H9 (cell line): Measurements from ENCODE around the gene PCCA. TPM values are rescaled to one million over a fixed set of nuclear protein-coding genes. Genes with fewer than 3 reads are reported as not detected.

Source experiments
- DNase-seq: peaks from one replicate; pipeline ENCODE4 v3.0.0-alpha.2; 2017
- H2AFZ ChIP-seq: one replicate; pipeline ENCODE4 v1.6.1; 2013; ENCODE audit warnings: mild to moderate bottlenecking, low read length, control low read depth, moderate library complexity
- H2AK5ac ChIP-seq: 2 replicates; pipeline ENCODE4 v1.6.1; 2013; ENCODE audit warnings: low read length, control low read depth, mixed read lengths; ENCODE audit not compliant: insufficient read length
- H2BK120ac ChIP-seq: one replicate; pipeline ENCODE4 v1.6.1; 2013; ENCODE audit warnings: low read depth, mild to moderate bottlenecking, low read length, control low read depth, inconsistent platforms; ENCODE audit not compliant: poor library complexity, severe bottlenecking
- H2BK12ac ChIP-seq: 2 replicates; pipeline ENCODE4 v1.6.1; 2013; ENCODE audit warnings: low read length, control low read depth, mixed read lengths, low read depth; ENCODE audit not compliant: insufficient read length
- H2BK15ac ChIP-seq: 2 replicates; pipeline ENCODE4 v1.6.1; 2013; ENCODE audit warnings: low read depth, low read length, control low read depth
- H2BK20ac ChIP-seq: one replicate; pipeline ENCODE4 v1.6.1; 2013; ENCODE audit warnings: low read depth, mild to moderate bottlenecking, low read length, control low read depth, inconsistent platforms; ENCODE audit not compliant: poor library complexity, severe bottlenecking
- H2BK5ac ChIP-seq: 2 replicates; pipeline ENCODE4 v1.6.1; 2013; ENCODE audit warnings: low read length, control low read depth, mixed read lengths; ENCODE audit not compliant: insufficient read length
- H3K14ac ChIP-seq: 2 replicates; pipeline ENCODE4 v1.6.1; 2013; ENCODE audit warnings: low read length, control low read depth; ENCODE audit not compliant: insufficient read depth
- H3K18ac ChIP-seq: 2 replicates; pipeline ENCODE4 v1.6.1; 2013; ENCODE audit warnings: low read depth, mild to moderate bottlenecking, mixed read lengths, low read length, control low read depth; ENCODE audit not compliant: insufficient read length
- H3K23ac ChIP-seq: 2 replicates; pipeline ENCODE4 v1.6.1; 2013; ENCODE audit warnings: low read length, control low read depth, mixed read lengths, low read depth; ENCODE audit not compliant: insufficient read length
- H3K23me2 ChIP-seq: 2 replicates; pipeline ENCODE4 v1.6.1; 2013; ENCODE audit warnings: low read depth, mild to moderate bottlenecking, mixed read lengths, low read length, control low read depth; ENCODE audit not compliant: insufficient read length, poor library complexity, severe bottlenecking
- H3K27ac ChIP-seq: 2 replicates; pipeline ENCODE4 v1.5.1; 2013; ENCODE audit warnings: low read length, control low read depth, mixed read lengths, low read depth; ENCODE audit not compliant: insufficient read length
- H3K27me3 ChIP-seq: 2 replicates; pipeline ENCODE4 v1.6.1; 2013; ENCODE audit warnings: low read length, control low read depth, inconsistent platforms; ENCODE audit not compliant: insufficient read depth
- H3K4ac ChIP-seq: 2 replicates; pipeline ENCODE4 v1.6.1; 2013; ENCODE audit warnings: low read depth, mild to moderate bottlenecking, control low read depth, inconsistent platforms, low read length, moderate library complexity
- H3K4me1 ChIP-seq: 2 replicates; pipeline ENCODE4 v1.6.1; 2013; ENCODE audit warnings: low read length, control low read depth, inconsistent platforms; ENCODE audit not compliant: insufficient read depth
- H3K4me2 ChIP-seq: 2 replicates; pipeline ENCODE4 v1.6.1; 2013; ENCODE audit warnings: low read length, control low read depth, mixed read lengths; ENCODE audit not compliant: insufficient read length, insufficient read depth
- H3K56ac ChIP-seq: 2 replicates; pipeline ENCODE4 v1.6.1; 2013; ENCODE audit warnings: low read depth, mild to moderate bottlenecking, mixed read lengths, low read length, control low read depth; ENCODE audit not compliant: insufficient read length
- H3K79me1 ChIP-seq: 2 replicates; pipeline ENCODE4 v1.6.1; 2013; ENCODE audit warnings: low read depth, mild to moderate bottlenecking, moderate library complexity, low read length, control low read depth, inconsistent platforms; ENCODE audit not compliant: insufficient read depth, poor library complexity, severe bottlenecking
- H3K79me2 ChIP-seq: 2 replicates; pipeline ENCODE4 v1.6.1; 2013; ENCODE audit warnings: low read length, control low read depth, inconsistent platforms; ENCODE audit not compliant: insufficient read depth
- H3K9ac ChIP-seq: 2 replicates; pipeline ENCODE4 v1.6.1; 2013; ENCODE audit warnings: low read length, control low read depth, mixed read lengths; ENCODE audit not compliant: insufficient read length; ENCODE audit errors: extremely low read depth
- H3K9me3 ChIP-seq: one replicate; pipeline ENCODE4 v1.6.1; 2013; ENCODE audit warnings: low read depth, low read length, inconsistent platforms; ENCODE audit not compliant: control insufficient read depth
- H3T11ph ChIP-seq: one replicate; pipeline ENCODE4 v1.6.1; 2013; ENCODE audit warnings: mild to moderate bottlenecking, low read length, control low read depth, inconsistent platforms
- H4K20me1 ChIP-seq: one replicate; pipeline ENCODE4 v1.6.1; 2013; ENCODE audit not compliant: control insufficient read depth, insufficient read length, insufficient read depth
- H4K5ac ChIP-seq: 2 replicates; pipeline ENCODE4 v1.6.1; 2013; ENCODE audit warnings: low read depth, mild to moderate bottlenecking, mixed read lengths, low read length, control low read depth; ENCODE audit not compliant: insufficient read length
- H4K8ac ChIP-seq: replicated peaks from 2 replicates; pipeline ENCODE4 v1.6.1; 2013; ENCODE audit warnings: low read length, control low read depth, mixed read lengths, low read depth; ENCODE audit not compliant: insufficient read length
- H4K91ac ChIP-seq: 2 replicates; pipeline ENCODE4 v1.6.1; 2013; ENCODE audit warnings: low read depth, mild to moderate bottlenecking, moderate library complexity, mixed read lengths, low read length, control low read depth; ENCODE audit not compliant: insufficient read length
- H3K27ac Mint-ChIP-seq, 3 experiments: 2 replicates in 2 of 3; 3 replicates in 1 of 3; pipeline ENCODE4 v1.8.0; 2020 to 2021; ENCODE audit warnings: mixed read lengths in 3 of 3, mild to moderate bottlenecking in 1 of 3, moderate library complexity in 1 of 3
- H3K27me3 Mint-ChIP-seq: 2 replicates; pipeline ENCODE4 v1.8.0; 2021; ENCODE audit warnings: low read depth, mild to moderate bottlenecking, moderate library complexity, mixed read lengths
- H3K36me3 Mint-ChIP-seq, 3 experiments: 2 replicates in 2 of 3; 3 replicates in 1 of 3; pipeline ENCODE4 v1.8.0; 2020 to 2021; ENCODE audit warnings: low read depth in 3 of 3, mixed read lengths in 3 of 3; ENCODE audit not compliant: insufficient read depth in 1 of 3
- H3K4me1 Mint-ChIP-seq, 2 experiments: 2 replicates each; pipeline ENCODE4 v1.8.0; 2020; ENCODE audit warnings: mixed read lengths in 2 of 2
- H3K4me3 Mint-ChIP-seq, 2 experiments: 2 replicates in 1 of 2; 3 replicates in 1 of 2; pipeline ENCODE4 v1.8.0; 2020 to 2021; ENCODE audit warnings: mild to moderate bottlenecking in 2 of 2, mixed read lengths in 2 of 2, moderate library complexity in 1 of 2
- H3K9me3 Mint-ChIP-seq, 2 experiments: 2 replicates in 1 of 2; 3 replicates in 1 of 2; pipeline ENCODE4 v1.8.0; 2020; ENCODE audit warnings: mild to moderate bottlenecking in 2 of 2, mixed read lengths in 2 of 2, moderate library complexity in 1 of 2
- CTCF ChIP-seq: fragments of 200-600 bp; sonication (generic); conservative IDR thresholded peaks from 3 replicates; pipeline ENCODE4 v1.8.0; 2021; ENCODE audit warnings: antibody characterized with exemption, mild to moderate bottlenecking
- total RNA-seq: library from RNA; stranded (reverse); gene quantifications from 2 replicates; pipeline ENCODE4 v1.2.1, GENCODE V29; 2021

The PCCA gene
- total RNA-seq, 1 experiment from 2014 or later = 56.5 TPM

- Histone ChIP-seq H4K91ac (no peak overlapping the region), H3K27ac (no peak overlapping the region), H2BK12ac (no peak overlapping the region), H2AFZ (no peak overlapping the region), H4K8ac (no peak overlapping the region), H3K4me1 (peaks cover 5% of the 10 kb centered on the region; the same call in 1 of the 2 replicates), H3K4me2 (no peak overlapping the region), H3K14ac (no peak overlapping the region), H3K9ac (no peak overlapping the region), H3K27me3 (no peaks in the 10 kb centered on the region), H2BK20ac (no peak overlapping the region), H2BK5ac (no peak overlapping the region), H3K18ac (no peak overlapping the region), H3K56ac (no peak overlapping the region), H3T11ph (no peak overlapping the region), H3K9me3 (no peaks in the 10 kb centered on the region), H2AK5ac (no peak overlapping the region), H3K23ac (no peak overlapping the region), H2BK120ac (no peak overlapping the region), H3K79me1 (no peaks in the 10 kb centered on the region), H2BK15ac (no peak overlapping the region), H4K5ac (no peak overlapping the region), H3K4ac (no peak overlapping the region), H4K20me1 (no peaks in the 10 kb centered on the region), H3K79me2 (no peaks in the 10 kb centered on the region), H3K23me2 (no peaks in the 10 kb centered on the region)
- DNase-seq = no peak
- TF ChIP-seq CTCF = no peak
- H3K4me3 Mint-ChIP-seq = no peak overlapping the region
- peaks cover 8 to 24% of the 10 kb centered on the region in 2 experiments for H3K4me1 Mint-ChIP-seq
- H3K36me3 Mint-ChIP-seq = peaks cover 0 to 6% (median 6%) of the 10 kb centered on the region in 3 experiments; a peak in 6 of 7 replicates
- no peaks in the 10 kb centered on the region for H3K27me3 Mint-ChIP-seq
- no peaks in the 10 kb centered on the region for H3K9me3 Mint-ChIP-seq
- no peak overlapping the region for H3K27ac Mint-ChIP-seq
Measured at GRCh38 chr13:100350601-100351000, 261.7 kb downstream of the PCCA start.
